SU-DHL-6 (cell line): Measurements from ENCODE around the gene ZNF341.

Source experiments
- H2AFZ ChIP-seq: fragments of 200-600 bp; sonication (generic); 2 replicates; pipeline ENCODE4 v1.6.1; 2014; ENCODE audit warnings: low read depth, mild to moderate bottlenecking, moderate library complexity, mixed read lengths, antibody characterized with exemption, low read length; ENCODE audit not compliant: severe bottlenecking
- H3F3A ChIP-seq: fragments of 200-600 bp; shearing (Covaris generic); 2 replicates; pipeline ENCODE4 v1.6.0; 2016; ENCODE audit warnings: antibody characterized with exemption, mild to moderate bottlenecking; ENCODE audit not compliant: insufficient read depth
- H3K27ac ChIP-seq: fragments of 200-600 bp; sonication (generic); 2 replicates; pipeline ENCODE4 v1.5.1; 2016; ENCODE audit warnings: low read depth, mild to moderate bottlenecking, low read length, moderate library complexity, mixed read lengths
- H3K27me3 ChIP-seq: fragments of 200-600 bp; sonication (generic), shearing (Covaris generic); 2 replicates; pipeline ENCODE4 v1.6.0; 2014; ENCODE audit warnings: mild to moderate bottlenecking, low read length
- H3K36me3 ChIP-seq: fragments of 200-600 bp; sonication (generic); 2 replicates; pipeline ENCODE4 v1.6.1; 2014; ENCODE audit warnings: mild to moderate bottlenecking, low read length, mixed read lengths
- H3K4me2 ChIP-seq: fragments of 300-600, 200-600 bp; shearing (Covaris generic), sonication (generic); 2 replicates; pipeline ENCODE4 v1.6.0; 2014; ENCODE audit warnings: low read length, low read depth, mild to moderate bottlenecking; ENCODE audit not compliant: poor library complexity, severe bottlenecking
- H3K4me3 ChIP-seq: fragments of 200-600 bp; sonication (generic); 2 replicates; pipeline ENCODE4 v1.5.1; 2014; ENCODE audit warnings: antibody characterized with exemption, low read length, mild to moderate bottlenecking, mixed read lengths; ENCODE audit not compliant: insufficient read depth, poor library complexity, severe bottlenecking
- H3K79me2 ChIP-seq: fragments of 200-600 bp; sonication (generic); 2 replicates; pipeline ENCODE4 v1.6.1; 2014; ENCODE audit warnings: mild to moderate bottlenecking, low read length, moderate library complexity; ENCODE audit not compliant: insufficient read depth
- H3K9ac ChIP-seq: fragments of 200-600 bp; sonication (generic); 2 replicates; pipeline ENCODE4 v1.7.0; 2014; ENCODE audit warnings: mild to moderate bottlenecking, low read length
- H3K9me2 ChIP-seq: fragments of 200-600 bp; sonication (generic); replicated peaks from 2 replicates; pipeline ENCODE4 v1.6.1; 2014; ENCODE audit warnings: low read length; ENCODE audit not compliant: insufficient read depth
- H3K9me3 ChIP-seq: fragments of 200-600 bp; sonication (generic); 2 replicates; pipeline ENCODE4 v1.6.1; 2014; ENCODE audit warnings: low read length, mixed read lengths; ENCODE audit not compliant: insufficient read depth
- H4K20me1 ChIP-seq: fragments of 200-600 bp; sonication (generic); 2 replicates; pipeline ENCODE4 v1.6.1; 2014; ENCODE audit warnings: low read depth, mild to moderate bottlenecking, antibody characterized with exemption, low read length, moderate library complexity, mixed read lengths
- EZH2phosphoT487 ChIP-seq: fragments of 200-600 bp; sonication (generic), shearing (Covaris generic); conservative IDR thresholded peaks from 2 replicates; pipeline ENCODE4 v1.6.1; 2018; ENCODE audit warnings: mild to moderate bottlenecking, antibody characterized with exemption, low read length, moderate library complexity, mixed read lengths
- TF ChIP-seq, protein P1 (sequence below): fragments of 200-600 bp; sonication (generic); IDR thresholded peaks from one replicate; pipeline ENCODE4 v1.5.1; 2017; ENCODE audit warnings: antibody characterized with exemption, mild to moderate bottlenecking, low read length, moderate library complexity; ENCODE audit not compliant: insufficient read depth, poor library complexity, severe bottlenecking

ZNF341 gene

DNA sequence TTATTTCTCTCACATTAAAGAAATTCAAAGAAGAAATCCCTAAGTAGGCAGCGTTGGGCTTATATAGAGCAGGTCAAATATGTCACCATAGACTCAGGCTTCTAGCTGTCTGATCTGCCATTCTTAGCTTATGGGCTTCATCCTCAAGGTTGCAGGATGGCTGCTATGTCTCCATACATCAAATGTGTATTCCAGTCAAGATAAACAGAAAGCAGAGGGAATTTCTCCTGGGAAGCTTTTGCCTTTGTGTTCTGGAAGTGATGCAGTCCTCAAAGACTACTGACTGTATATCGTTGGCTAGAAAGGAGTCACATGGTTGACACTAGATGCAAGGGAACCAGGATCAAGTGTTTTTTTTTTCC lies 36.0 kb downstream of the ZNF341 start:
- H3K9me2 ChIP-seq: no peaks in the 10 kb centered on the region
- no peak overlapping the region for H3K4me2 ChIP-seq
- no peaks in the 10 kb centered on the region for H3K79me2 ChIP-seq
- no peaks in the 10 kb centered on the region for H3K36me3 ChIP-seq
- H3K9ac ChIP-seq: no peak overlapping the region
- no peaks in the 10 kb centered on the region for H3K27me3 ChIP-seq
- H2AFZ ChIP-seq: no peak overlapping the region
- no peak overlapping the region for H3K27ac ChIP-seq
- H3F3A ChIP-seq: peaks cover 5% of the 10 kb centered on the region; the same call in 1 of the 2 replicates
- no peak for TF ChIP-seq EZH2phosphoT487
- TF ChIP-seq, protein P1, sequence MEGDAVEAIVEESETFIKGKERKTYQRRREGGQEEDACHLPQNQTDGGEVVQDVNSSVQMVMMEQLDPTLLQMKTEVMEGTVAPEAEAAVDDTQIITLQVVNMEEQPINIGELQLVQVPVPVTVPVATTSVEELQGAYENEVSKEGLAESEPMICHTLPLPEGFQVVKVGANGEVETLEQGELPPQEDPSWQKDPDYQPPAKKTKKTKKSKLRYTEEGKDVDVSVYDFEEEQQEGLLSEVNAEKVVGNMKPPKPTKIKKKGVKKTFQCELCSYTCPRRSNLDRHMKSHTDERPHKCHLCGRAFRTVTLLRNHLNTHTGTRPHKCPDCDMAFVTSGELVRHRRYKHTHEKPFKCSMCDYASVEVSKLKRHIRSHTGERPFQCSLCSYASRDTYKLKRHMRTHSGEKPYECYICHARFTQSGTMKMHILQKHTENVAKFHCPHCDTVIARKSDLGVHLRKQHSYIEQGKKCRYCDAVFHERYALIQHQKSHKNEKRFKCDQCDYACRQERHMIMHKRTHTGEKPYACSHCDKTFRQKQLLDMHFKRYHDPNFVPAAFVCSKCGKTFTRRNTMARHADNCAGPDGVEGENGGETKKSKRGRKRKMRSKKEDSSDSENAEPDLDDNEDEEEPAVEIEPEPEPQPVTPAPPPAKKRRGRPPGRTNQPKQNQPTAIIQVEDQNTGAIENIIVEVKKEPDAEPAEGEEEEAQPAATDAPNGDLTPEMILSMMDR: no peak
- no peaks in the 10 kb centered on the region for H4K20me1 ChIP-seq
- no peaks in the 10 kb centered on the region for H3K9me3 ChIP-seq
- H3K4me3 ChIP-seq: no peak overlapping the region

DNA sequence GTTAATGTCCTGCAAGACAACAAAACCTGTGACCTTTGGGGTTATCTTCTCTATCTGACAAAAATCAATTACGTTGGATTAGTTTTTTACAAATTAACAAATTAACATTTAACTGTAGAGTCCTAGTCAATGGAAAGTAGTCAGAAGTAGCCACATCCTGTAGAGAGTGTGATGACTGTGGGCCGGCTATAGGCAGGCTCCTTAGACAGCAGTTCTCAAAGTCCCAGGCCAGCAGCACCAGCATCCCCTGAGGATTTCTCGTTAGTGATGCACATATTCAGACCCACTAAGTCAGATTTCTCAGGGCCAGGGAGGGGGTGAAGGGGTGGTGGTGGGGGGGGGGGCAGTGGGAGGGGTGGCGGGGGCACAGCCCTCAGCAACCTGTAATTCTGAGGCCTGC lies 37.2 kb downstream of the ZNF341 start:
- Histone ChIP-seq H3K9me3 (no peaks in the 10 kb centered on the region), H3K9me2 (no peaks in the 10 kb centered on the region), H3K4me2 (no peak overlapping the region), H3K9ac (no peak overlapping the region), H3F3A (peaks cover 11% of the 10 kb centered on the region; the same call in 1 of the 2 replicates), H3K4me3 (no peak overlapping the region), H2AFZ (no peak overlapping the region), H3K27ac (no peak overlapping the region), H3K79me2 (no peaks in the 10 kb centered on the region), H4K20me1 (no peaks in the 10 kb centered on the region), H3K27me3 (no peaks in the 10 kb centered on the region), H3K36me3 (no peaks in the 10 kb centered on the region)
- TF ChIP-seq EZH2phosphoT487: no peak
- TF ChIP-seq, protein P1: no peak

DNA sequence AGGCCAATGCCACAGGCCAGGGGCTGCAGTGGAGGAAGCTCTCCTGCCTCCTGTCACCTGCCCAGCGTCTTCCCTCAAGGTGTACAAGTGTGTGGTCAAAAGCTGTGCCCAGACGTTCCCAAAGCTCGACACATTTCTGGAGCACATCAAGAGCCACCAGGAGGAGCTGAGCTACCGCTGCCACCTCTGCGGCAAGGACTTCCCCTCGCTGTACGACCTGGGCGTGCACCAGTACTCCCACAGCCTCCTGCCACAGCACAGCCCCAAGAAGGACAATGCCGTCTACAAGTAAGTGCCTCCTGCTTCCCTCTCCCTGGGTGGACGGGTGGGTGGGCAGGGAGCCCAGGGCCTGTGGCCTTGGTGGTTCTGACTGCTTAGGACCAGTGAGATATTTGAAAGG lies 38.2 kb downstream of the ZNF341 start:
- Histone ChIP-seq H3K4me3 (no peak overlapping the region), H4K20me1 (no peaks in the 10 kb centered on the region), H3K36me3 (no peaks in the 10 kb centered on the region), H3K79me2 (no peaks in the 10 kb centered on the region), H3K9ac (no peak overlapping the region), H3K27ac (no peak overlapping the region), H3K9me2 (no peaks in the 10 kb centered on the region), H3K4me2 (no peak overlapping the region), H2AFZ (no peak overlapping the region), H3K9me3 (no peaks in the 10 kb centered on the region), H3F3A (peaks cover 11% of the 10 kb centered on the region; the same call in 1 of the 2 replicates), H3K27me3 (no peaks in the 10 kb centered on the region)
- TF ChIP-seq EZH2phosphoT487: no peak
- TF ChIP-seq, protein P1: no peak
